Upper lobe of left lung (tissue), 6 donors: ENCODE measurements around the gene DCLRE1C. TPM values are rescaled to one million over a fixed set of nuclear protein-coding genes. Genes with fewer than 3 reads are reported as not detected.
A peak's percentile ranks its signal among the peaks of the same experiment; 100 is the strongest.

Source experiments
- ATAC-seq, 2 donors: fragments of 200-7000 bp; cut with Tn5 transposase; one replicate each; pipeline ENCODE4 v1.9.1; 2022; ENCODE audit warnings: mild to moderate bottlenecking in 2 of 2, moderate library complexity in 2 of 2; ENCODE audit not compliant: low FRiP score in 2 of 2
- DNase-seq, 2 donors: peaks; one replicate each; pipeline ENCODE4 v3.0.0-alpha.2; 2019 to 2020
- H3K27ac ChIP-seq, 4 donors: fragments of 200-600 bp; sonication (generic); one replicate each; pipeline ENCODE4 v1.5.1; 2016 to 2019
- H3K27me3 ChIP-seq, 4 donors: fragments of 200-600 bp; sonication (generic); one replicate each; pipeline ENCODE4 v1.5.1; 2017 to 2019
- H3K36me3 ChIP-seq, 4 donors: fragments of 200-600 bp; sonication (generic); one replicate each; pipeline ENCODE4 v1.5.1; 2016 to 2019
- H3K4me1 ChIP-seq, 4 donors: fragments of 200-600 bp; sonication (generic); one replicate each; pipeline ENCODE4 v1.5.1; 2018 to 2019
- H3K4me3 ChIP-seq, 4 donors: fragments of 200-600 bp; sonication (generic); one replicate each; pipeline ENCODE4 v1.5.1; 2017 to 2019; ENCODE audit warnings: mild to moderate bottlenecking in 2 of 4, moderate library complexity in 1 of 4
- H3K9me3 ChIP-seq, 4 donors: fragments of 200-600 bp; sonication (generic); one replicate each; pipeline ENCODE4 v1.5.1; 2018 to 2019
- EP300 ChIP-seq, 4 donors: sonication (generic); formaldehyde crosslinking; IDR thresholded peaks; one replicate each; pipeline ENCODE4 v1.5.1; 2017; ENCODE audit warnings: antibody characterized with exemption in 4 of 4, control low read depth in 2 of 4
- POLR2A ChIP-seq, 4 donors: fragments of 450-650 bp; IDR thresholded peaks; one replicate each; pipeline ENCODE4 v1.5.1; 2016 to 2017; ENCODE audit warnings: antibody characterized with exemption in 4 of 4, mild to moderate bottlenecking in 2 of 4
- POLR2AphosphoS5 ChIP-seq, 2 donors: sonication (generic); formaldehyde crosslinking; IDR thresholded peaks; one replicate each; pipeline ENCODE4 v1.5.1; 2017; ENCODE audit warnings: antibody characterized with exemption in 2 of 2
- WGBS, 2 donors: methylation state at CpG; one replicate each; pipeline ENCODE4 v1.1.5; 2017 to 2018; 5-methylcytosine and 5-hydroxymethylcytosine counted together
- total RNA-seq, 6 donors: library from RNA; depleted of rRNA in 4 of 6; stranded (reverse); fragments of >200 nt in 4 of 6; gene quantifications; one replicate each; pipeline versions ENCODE4 v1.1.0 to v1.2.1, GENCODE V29; 2016 to 2021
- TF ChIP-seq, protein P1 (sequence below), 6 experiments: fragments of 450-650 bp in 4 of 6; fragments of 200-600 bp in 2 of 6; sonication (generic) in 2 of 6; IDR thresholded peaks; one replicate each; pipeline ENCODE4 v1.5.1; 2016 to 2019; ENCODE audit warnings: antibody characterized with exemption in 6 of 6
- donor health status: DM: no; HTN: no; CAD: no; lungs with moderate emphysema.
- donor health status: DM: no; HTN: yes; CAD: no; lungs with severe emphysema.

The DCLRE1C gene
- total RNA-seq, 6 donors from 2014 or later = 8.8 to 19.9 (median 10.9) TPM

- ATAC-seq = peak; percentile 98 to 99
- H3K27me3 ChIP-seq = no peaks in the 10 kb centered on the region
- H3K4me1 ChIP-seq = peaks cover 9 to 15% (median 11%) of the 10 kb centered on the region in 4 donors
- H3K4me3 ChIP-seq = peak within 1 kb of the TSS; percentile 76 to 88 (median 83)
- no peak for TF ChIP-seq EP300 (IDR thresholded peaks at IDR 0.05)
- TF ChIP-seq POLR2A (IDR thresholded peaks at IDR 0.05) = peak in 3 of 4 donors; percentile 22 to 59 (median 36)
- TF ChIP-seq POLR2AphosphoS5 (IDR thresholded peaks at IDR 0.05) = peak; percentile 24 to 66
- TF ChIP-seq, protein P1, sequence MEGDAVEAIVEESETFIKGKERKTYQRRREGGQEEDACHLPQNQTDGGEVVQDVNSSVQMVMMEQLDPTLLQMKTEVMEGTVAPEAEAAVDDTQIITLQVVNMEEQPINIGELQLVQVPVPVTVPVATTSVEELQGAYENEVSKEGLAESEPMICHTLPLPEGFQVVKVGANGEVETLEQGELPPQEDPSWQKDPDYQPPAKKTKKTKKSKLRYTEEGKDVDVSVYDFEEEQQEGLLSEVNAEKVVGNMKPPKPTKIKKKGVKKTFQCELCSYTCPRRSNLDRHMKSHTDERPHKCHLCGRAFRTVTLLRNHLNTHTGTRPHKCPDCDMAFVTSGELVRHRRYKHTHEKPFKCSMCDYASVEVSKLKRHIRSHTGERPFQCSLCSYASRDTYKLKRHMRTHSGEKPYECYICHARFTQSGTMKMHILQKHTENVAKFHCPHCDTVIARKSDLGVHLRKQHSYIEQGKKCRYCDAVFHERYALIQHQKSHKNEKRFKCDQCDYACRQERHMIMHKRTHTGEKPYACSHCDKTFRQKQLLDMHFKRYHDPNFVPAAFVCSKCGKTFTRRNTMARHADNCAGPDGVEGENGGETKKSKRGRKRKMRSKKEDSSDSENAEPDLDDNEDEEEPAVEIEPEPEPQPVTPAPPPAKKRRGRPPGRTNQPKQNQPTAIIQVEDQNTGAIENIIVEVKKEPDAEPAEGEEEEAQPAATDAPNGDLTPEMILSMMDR (IDR thresholded peaks at IDR 0.05) = peak in 1 of 6 experiments; percentile 26
- H3K36me3 ChIP-seq = no peaks in the 10 kb centered on the region
- no peaks in the 10 kb centered on the region for H3K9me3 ChIP-seq
- 2 to 5% methylated on average over 7 to 35 of the region's 60 CpGs for WGBS, 2 donors
- peak within 1 kb of the TSS; percentile 89 to 95 (median 90) for H3K27ac ChIP-seq
- DNase-seq = peak; percentile 91 to 99
These were observed 5.5 kb upstream of the DCLRE1C start, which contains the start of gene MEIG1 for GRCh38 chr10:14959221-14960057. MEIG1 (plus strand) TSS chr10:14959388; CDS start chr10:14966469, 7,081 bp downstream.

- no peaks in the 10 kb centered on the region for H3K36me3 ChIP-seq
- peak overlapping the region; percentile 76 to 88 (median 83) for H3K4me3 ChIP-seq
- ATAC-seq (no peak), DNase-seq (no peak)
- WGBS, 2 donors = 54 to 55% methylated on average over 11 to 12 of the region's 12 CpGs
- peak overlapping the region; percentile 89 to 95 (median 90) for H3K27ac ChIP-seq
- TF ChIP-seq EP300 (IDR thresholded peaks at IDR 0.05) = no peak
- TF ChIP-seq POLR2AphosphoS5 (IDR thresholded peaks at IDR 0.05) = no peak
- TF ChIP-seq POLR2A (IDR thresholded peaks at IDR 0.05) = peak in 1 of 4 donors; percentile 0
- TF ChIP-seq, protein P1 (IDR thresholded peaks at IDR 0.05) = no peak
- no peaks in the 10 kb centered on the region for H3K9me3 ChIP-seq
- H3K27me3 ChIP-seq = no peaks in the 10 kb centered on the region
- peaks cover 9 to 18% (median 12%) of the 10 kb centered on the region in 4 donors for H3K4me1 ChIP-seq
These were observed 5.0 kb upstream of the DCLRE1C start for GRCh38 chr10:14958872-14959220.

GRCh38 chr10:14954934-14955333 is 1.0 kb upstream of the DCLRE1C start:
- H3K27ac ChIP-seq = peak overlapping the region in 2 of 4 donors; percentile 90
- H3K4me1 ChIP-seq = peaks cover 21 to 35% (median 30%) of the 10 kb centered on the region in 4 donors
- H3K9me3 ChIP-seq = no peaks in the 10 kb centered on the region
- ATAC-seq (no peak), DNase-seq (peak in 1 of 2 donors; percentile 58)
- no peak for TF ChIP-seq POLR2A (IDR thresholded peaks at IDR 0.05)
- no peak for TF ChIP-seq EP300 (IDR thresholded peaks at IDR 0.05)
- TF ChIP-seq, protein P1 (IDR thresholded peaks at IDR 0.05) = no peak
- TF ChIP-seq POLR2AphosphoS5 (IDR thresholded peaks at IDR 0.05) = no peak
- no peaks in the 10 kb centered on the region for H3K36me3 ChIP-seq
- H3K27me3 ChIP-seq = no peaks in the 10 kb centered on the region
- 94 to 95% methylated on average over 15 to 19 of the region's 19 CpGs for WGBS, 2 donors
- peak overlapping the region in 2 of 4 donors; percentile 57 to 78 for H3K4me3 ChIP-seq

DNA sequence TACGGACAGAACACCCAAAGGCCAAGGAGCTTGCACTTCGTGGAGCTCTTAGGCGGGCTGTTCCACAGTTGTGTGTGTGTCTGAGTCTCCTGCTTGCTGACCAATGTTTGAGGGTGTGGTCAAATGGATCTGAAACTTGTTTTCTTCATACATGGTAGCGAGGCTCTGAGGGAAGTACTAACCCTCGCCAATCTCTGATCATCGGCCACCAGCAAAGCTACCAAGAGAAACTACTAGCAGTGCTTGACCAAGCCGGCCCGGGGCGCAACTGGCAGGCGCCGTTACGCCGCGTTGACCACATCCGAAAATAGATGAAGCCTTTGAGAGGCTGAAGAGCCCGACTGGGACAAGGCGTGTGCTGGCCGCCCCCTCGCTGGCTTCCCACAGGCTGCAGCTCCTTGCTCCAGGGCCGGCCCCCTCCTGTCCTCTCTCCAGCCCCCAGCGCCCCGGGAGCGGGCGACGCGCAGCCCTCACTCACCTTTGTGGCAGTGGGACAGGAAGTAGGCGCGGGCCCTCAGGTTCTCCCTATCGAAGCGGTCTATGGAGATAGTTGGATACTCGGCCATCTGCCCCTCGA is 384 bp downstream of the DCLRE1C start:
- DNase-seq (peak; percentile 59 to 91), ATAC-seq (peak; percentile 72 to 75)
- H3K27ac ChIP-seq = peak overlapping the region; percentile 90 to 92 (median 90)
- WGBS, 2 donors = 0% methylated on average over 8 to 31 of the region's 32 CpGs
- H3K4me3 ChIP-seq = peak overlapping the region; percentile 57 to 84 (median 70)
- H3K27me3 ChIP-seq = no peaks in the 10 kb centered on the region
- no peak for TF ChIP-seq POLR2AphosphoS5 (IDR thresholded peaks at IDR 0.05)
- TF ChIP-seq, protein P1 (IDR thresholded peaks at IDR 0.05) = peak in 3 of 6 experiments; percentile 10 to 29 (median 19)
- peaks cover 21 to 35% (median 30%) of the 10 kb centered on the region in 4 donors for H3K4me1 ChIP-seq
- no peaks in the 10 kb centered on the region for H3K9me3 ChIP-seq
- H3K36me3 ChIP-seq = peaks cover 0 to 4% (median 0%) of the 10 kb centered on the region in 4 donors
